Stimulated activated CD4-positive, alpha-beta T cell treated with anti-CD3 and anti-CD28 coated beads, Interleukin-15, amount 100 ng/mL, for 1 hour (primary cell): Measurements from ENCODE around the gene DPEP1.
"Not testable (repeated sequence)": the region's sequence is repeated elsewhere in the genome, so short reads cannot be mapped to it uniquely, and the experiment has no call there.

ENCODE experiments used
- DNase-seq, 2 donors: peaks; one replicate each; pipeline ENCODE4 v3.0.0-alpha.2; 2020; ENCODE audit warnings: low read depth in 1 of 2, low spot score in 1 of 2

Gene DPEP1

DNA sequence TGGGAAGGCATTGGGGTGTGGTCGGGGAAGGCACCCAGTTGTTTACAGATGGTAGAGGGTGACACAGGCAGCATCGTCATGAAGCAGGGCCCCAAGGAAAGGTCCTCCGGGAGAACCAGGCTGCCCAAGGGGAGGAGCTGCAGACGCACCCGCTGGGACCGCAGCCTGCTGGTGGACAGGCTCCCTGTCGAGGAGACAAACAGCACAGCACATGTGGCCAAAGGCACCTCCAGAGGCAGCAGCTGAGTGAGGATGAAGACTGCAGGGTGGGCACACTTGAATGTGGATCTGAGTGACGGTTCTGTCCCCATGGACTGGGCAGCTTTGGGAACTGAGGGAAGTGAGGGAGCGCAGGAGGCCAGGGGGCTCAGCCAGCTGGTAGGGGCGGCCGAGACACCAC, 31.7 kb downstream of the DPEP1 start:
- no peak for DNase-seq

DNA sequence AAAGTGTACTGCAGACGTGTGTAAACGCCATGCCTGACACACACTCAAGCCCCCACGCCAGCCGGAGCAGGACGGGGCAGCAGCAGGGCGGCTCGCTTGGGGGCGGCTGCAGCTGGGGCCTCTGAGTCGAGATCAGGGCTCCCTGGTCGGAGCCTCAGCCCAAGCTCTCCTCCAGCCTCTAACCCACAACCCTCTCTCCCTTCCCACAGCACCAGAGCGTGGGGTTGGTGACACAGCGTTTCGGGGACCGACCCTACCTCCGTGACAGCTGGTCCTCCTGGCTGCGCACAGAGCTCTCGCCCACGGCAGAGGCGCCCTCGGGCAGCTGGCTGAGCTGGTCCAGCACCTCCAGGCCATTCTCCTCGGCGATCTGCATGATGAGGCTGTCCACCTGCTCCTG, 32.8 kb downstream of the DPEP1 start:
- DNase-seq: no peak

- no peak for DNase-seq
Observed at GRCh38 chr16:89646906-89647305, 33.5 kb downstream of the DPEP1 start.

GRCh38 chr16:89651584-89651983, 38.1 kb downstream of the DPEP1 start:
- no peak for DNase-seq

- no peak for DNase-seq
Observed at GRCh38 chr16:89653656-89654295, 40.3 kb downstream of the DPEP1 start.

- no peak for DNase-seq
Observed at GRCh38 chr16:89655062-89655643, 41.7 kb downstream of the DPEP1 start.

DNA sequence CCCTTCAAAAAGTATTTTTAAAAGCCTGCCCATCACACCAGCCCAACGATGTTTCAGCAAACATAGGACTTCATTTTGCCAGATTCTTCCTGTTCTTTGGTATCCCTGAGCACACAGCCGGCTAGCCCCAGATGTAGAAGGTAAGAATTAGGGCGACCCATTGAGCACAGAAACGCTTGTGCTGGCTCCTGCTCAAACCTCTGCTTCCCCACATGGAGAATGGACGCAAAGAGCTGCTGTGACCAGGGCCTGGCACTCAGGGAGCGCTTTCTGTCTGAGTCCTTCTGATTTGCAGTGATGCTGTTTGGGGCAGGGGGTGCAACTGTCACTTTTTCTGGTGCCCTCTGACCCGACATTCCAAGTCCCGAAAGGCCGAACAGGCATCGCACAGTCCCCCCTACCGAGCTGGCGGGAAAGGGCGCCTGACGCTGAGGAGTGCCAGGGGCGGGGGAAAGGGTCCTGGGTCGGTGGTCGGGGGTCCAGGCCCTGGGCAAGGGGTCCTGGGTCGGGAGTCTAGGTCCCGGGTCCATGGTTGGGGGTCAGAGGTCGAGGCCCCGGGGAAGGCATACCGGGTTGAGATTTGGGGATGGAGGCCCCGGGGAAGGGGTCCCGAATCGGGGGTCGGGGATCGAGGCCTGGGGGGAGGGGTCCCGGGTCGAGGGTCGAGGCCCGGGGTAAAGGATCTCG, 43.1 kb downstream of the DPEP1 start:
- no peak for DNase-seq

- DNase-seq: peak; percentile 90 to 91
Observed at GRCh38 chr16:89657442-89658220, 44.2 kb downstream of the DPEP1 start, which contains the start of the genes CHMP1A and SPATA33. Gene CHMP1A (minus strand): TSS chr16:89657708. CDS start chr16:89657588, 120 bp downstream. Gene SPATA33 (plus strand): TSS chr16:89657836. CDS start chr16:89657912, 76 bp downstream.

DNA sequence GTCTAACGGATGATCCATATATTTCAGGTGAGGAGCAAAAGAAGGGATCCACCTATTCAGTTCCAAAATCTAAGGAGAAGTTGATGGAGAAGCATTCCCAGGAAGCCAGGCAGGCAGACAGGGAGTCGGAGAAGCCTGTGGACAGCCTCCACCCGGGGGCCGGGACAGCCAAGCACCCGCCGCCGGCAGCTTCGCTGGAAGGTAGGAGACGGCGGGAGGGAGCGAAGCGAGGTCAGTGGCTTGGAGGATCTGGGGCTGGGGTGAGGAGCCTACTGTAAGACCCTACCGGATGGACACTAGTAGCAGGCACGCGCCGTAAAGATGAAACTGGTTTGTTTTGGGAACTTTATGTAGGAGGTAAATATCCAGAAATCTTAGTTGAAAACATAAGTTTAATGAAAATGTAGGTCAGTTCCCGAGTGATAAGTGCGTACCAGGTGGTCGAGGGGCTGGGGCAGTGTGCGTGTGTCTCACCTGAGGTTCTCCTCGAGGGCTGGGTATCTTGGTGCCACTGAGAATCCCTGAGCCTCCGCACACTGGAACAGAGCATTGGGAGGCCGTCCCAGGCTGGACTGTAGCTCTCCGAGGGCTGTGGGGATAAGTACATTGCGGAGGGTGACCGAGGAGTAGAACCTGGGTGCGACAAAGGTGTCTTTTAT, 44.9 kb downstream of the DPEP1 start:
- no peak for DNase-seq

GRCh38 chr16:89660146-89660545, 46.7 kb downstream of the DPEP1 start:
- DNase-seq: no peak

- no peak for DNase-seq
Observed at GRCh38 chr16:89661215-89661614, 47.8 kb downstream of the DPEP1 start.

DNA sequence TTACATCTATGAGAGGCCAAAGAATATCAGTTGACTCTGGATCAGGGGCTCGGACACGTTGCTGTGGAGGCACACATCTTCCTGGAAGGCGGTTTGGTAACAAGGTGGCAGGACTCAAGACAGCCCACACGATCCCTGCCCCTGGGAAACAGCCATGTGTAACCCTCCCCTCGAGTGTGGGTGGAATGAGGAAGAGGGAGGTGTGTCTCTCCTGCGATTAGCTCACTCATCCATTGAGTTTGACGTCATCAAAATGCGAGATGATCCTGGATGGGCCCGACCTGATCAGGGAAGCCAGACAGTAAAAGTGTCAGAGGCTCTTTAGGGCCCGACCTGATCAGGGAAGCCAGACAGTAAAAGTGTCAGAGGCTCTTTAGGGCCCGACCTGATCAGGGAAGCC, 50.8 kb downstream of the DPEP1 start:
- not testable (repeated sequence) for DNase-seq

DNA sequence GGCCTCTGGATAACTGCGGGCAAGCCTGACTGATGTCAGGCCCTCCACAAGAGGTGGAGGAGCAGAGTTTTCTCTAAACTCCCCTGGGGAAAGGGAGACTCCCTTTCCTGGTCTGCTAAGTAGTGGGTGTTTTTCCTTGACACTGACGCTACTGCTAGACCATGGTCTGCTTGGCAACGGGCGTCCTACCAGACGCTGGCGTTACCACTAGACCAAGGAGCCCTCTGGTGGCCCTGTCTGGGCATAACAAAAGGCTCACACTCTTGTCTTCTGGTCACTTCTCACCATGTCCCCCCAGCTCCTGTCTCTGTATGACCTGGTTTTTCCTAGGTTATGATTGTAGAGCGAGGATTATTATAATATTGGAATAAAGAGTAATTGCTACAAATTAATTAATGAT, 53.6 kb downstream of the DPEP1 start:
- DNase-seq: not testable (repeated sequence)

DNA sequence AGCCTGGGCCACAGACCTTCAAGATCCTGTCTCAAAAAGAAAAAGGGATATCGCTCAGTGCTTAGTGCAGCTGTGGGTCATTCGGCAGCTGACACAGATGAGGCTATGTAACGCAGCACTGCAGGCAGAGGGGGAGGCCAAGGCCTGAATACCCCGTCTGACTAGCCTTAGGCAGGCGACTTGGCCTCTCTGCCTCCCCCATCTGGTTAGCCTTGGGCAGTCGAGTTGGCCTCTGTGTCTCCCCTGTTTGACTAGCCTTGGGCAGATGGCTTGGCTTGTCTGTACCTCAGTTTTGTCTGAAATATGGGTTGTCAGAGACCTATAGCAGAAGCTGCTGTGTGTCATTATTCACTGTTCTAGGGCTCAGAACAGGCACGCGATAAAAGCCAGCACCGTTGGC, 54.2 kb downstream of the DPEP1 start:
- no peak for DNase-seq

DNA sequence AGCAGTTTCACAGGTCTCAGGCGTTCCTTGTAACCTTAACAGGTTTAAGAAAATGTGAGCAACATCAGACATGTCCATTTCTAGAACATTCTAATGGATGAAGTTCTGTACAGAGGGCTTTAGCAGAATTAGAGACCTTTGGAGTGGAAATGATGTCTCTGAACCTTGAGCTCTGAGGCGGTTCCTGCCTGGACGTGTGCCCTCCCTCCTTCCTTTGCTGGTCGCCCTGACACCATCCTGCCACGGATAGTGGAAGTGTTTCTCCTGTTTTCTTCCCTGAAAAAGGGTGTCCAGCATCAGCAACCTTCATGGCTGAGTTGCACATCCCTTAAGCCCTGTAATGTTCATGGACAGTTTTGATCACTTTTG, 55.3 kb downstream of the DPEP1 start:
- DNase-seq: no peak

DNA sequence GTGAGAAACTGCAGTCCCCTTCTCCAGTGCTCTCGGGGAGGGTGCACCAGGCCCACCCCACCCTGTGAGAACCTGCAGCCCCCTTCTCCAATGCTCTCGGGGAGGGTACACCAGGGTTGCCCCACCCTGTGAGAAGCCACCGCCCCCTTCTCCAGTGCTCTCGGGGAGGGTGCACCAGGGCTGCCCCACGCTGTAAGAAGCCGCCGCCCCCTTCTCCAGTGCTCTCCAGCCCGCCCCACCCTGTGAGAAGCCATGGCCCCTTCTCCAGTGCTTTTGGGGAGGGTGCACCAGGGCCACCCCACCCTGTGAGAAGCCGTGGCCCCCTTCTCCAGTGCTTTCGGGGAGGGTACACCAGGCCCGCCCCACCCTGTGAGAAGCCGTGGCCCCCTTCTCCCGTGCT, 56.3 kb downstream of the DPEP1 start:
- DNase-seq: no peak

DNA sequence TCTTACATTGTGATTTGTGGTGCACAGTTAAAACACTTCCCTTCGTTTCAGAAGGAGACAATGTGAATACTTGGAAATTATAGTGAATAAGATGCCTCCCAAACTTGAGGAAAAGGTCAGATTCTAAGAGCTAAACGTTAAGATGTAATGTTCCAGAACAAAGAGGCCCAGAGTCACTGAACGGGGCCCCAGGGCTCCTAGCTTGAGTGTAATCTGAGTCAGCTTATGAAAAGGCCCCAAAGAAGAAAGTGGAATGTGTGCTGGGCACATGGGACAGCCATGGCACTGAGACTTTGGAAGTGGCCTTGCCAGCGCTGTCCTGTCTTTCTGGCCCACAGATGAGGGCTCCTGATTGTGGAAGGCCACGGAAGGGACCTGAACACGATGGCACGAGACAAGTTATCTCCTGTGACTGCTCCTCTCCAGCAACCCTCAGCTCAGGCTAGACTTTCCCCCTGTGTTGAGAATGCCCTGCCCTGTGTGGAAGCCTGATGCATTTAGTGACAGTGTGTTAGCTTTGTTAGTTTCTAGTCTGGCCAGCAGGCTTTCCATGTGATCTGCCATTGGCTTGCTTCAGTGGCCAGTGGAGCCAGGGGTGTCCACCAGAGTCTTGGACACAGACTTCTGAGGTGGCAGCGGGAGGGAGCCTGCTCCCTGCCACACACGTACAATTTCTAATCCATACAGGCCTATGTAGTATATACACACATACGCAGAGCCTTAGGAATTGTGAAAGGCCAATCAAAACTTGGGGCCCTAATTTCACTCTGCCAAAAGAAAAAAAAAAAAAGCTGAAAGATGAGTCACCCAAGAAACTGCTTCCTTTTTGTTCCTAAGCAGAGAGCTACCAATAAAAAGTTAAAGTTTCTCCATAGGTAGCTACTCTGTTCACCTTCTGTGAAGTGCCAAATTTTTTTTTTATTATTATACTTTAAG, 57.3 kb downstream of the DPEP1 start:
- no peak for DNase-seq

- not testable (repeated sequence) for DNase-seq
Observed at GRCh38 chr16:89671565-89671964, 58.1 kb downstream of the DPEP1 start.

GRCh38 chr16:89672177-89672941, 58.9 kb downstream of the DPEP1 start:
- DNase-seq: no peak
